GM12874 (cell line): ENCODE measurements around the gene DLG5.

Source experiments
- CTCF ChIP-seq: IDR thresholded peaks from 2 replicates; pipeline ENCODE4 v1.5.1; 2011; ENCODE audit warnings: low read depth, mild to moderate bottlenecking, control low read depth, low read length, moderate library complexity; ENCODE audit not compliant: insufficient read depth

Gene DLG5

GRCh38 chr10:77836299-77836820 is 90.2 kb downstream of the DLG5 start:
- no peak for TF ChIP-seq CTCF

DNA sequence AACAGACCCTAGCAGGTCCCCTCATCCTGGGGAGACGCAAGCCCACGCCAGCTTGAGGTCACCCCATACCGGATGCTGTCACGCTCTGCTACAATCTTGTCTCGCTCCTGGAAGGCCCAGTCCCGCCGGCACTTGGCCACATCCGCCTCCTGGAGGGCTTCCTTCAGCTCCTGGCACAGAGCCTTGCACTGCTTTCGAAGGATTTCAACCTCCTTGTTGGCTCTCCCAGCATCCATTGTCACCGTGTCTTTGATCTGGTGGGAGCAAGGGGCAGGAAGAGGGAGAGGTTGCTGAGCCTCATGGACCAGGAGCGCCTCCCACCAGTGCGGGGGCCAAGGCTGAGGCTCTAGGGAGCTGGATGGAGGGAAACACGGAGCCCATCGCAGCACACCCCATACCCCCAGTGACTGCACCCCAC is 90.9 kb downstream of the DLG5 start:
- TF ChIP-seq CTCF, result no peak

DNA sequence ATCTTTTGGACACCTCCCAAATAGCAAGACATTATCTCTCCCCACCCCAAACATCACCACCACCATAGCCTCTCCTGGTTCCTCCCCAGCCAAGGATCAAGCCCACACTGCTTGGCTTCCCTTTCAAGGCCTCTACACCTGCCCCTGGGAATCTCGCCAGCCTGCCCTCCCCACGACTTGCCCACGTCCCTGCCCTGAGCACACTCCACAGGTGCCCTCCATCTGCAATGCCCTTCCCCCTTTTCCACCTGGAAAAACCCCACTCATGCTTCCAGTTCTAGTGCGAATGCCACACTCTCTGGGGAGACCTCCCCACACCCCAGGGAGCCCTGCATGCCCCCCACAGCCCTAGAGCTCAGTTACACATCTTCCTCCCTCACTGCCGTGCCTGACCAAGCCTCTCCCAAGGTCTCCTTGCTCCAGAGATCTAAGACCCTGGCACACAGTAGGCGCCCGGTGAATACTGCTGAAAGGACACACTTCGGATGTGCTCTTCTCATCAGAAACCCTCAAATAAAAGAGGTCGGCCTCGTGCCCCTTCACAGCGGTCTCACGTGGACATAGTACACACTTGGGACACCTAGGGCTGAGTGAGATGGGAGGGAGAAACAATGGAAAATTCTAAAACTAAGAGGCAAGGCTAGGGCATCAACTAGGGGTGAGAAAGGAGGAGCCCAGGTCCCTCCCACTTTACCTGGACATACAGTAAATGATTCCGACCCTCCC is 91.4 kb downstream of the DLG5 start:
- TF ChIP-seq CTCF, result no peak

DNA sequence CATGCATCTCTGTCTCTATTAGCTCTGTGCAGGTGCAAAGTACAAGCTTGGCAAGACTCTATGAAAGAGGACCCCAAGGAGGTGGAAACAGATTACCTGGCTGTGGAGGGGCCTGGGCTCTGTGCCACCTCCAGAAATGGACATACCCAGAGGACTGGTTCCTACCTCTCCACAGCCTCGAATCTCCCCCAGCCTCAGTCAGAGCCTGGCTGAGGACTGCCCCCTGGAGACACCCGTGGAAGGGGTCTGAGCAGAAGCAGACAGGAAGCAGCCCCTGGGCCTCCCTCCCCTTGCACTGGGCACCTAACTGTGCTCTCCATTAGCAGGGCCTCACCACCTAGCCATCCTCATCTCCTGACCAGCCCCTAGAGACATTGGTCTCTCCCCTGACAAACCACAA is 92.0 kb downstream of the DLG5 start:
- TF ChIP-seq CTCF, result no peak

DNA sequence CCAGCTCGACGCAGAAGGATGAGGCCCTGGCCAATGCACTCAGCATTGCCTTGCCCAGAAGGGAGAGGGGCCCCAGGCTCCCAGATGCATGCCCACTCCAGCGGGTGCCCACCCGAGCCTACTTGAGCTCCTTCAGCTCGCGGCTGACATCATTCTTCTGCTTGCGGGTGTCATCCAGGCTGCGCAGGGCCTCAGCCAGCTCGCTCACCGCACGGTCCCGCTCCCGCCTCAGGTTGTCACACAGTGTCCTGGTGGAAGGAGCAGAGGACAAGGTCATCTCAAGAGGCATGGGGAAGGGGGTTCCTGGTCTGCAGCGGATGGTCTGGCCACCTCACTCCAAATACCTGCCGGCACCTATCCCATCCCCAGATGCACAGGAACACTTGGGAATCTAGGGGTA is 92.8 kb downstream of the DLG5 start:
- TF ChIP-seq CTCF, result no peak

- TF ChIP-seq CTCF, result no peak
Measured at GRCh38 chr10:77833225-77833624, 93.3 kb downstream of the DLG5 start.

DNA sequence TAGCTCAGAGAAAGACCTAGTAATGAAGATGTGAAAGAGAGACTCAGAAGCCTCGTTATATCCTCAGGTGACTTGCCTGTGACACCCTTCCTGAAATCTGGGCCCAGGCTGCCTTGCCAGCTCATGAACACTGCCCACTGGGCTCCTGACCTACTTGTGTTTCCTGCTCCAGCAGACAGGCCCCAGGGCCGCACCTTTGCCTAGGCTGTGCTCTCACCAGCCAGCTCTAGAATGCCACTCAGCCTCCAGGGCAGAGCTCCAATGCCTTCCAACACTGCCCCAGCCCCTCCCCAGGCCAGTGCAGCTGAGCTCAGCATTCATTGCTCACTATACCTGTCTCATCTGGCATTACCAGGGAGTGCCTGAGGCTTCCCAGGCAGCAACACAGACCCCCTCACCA is 94.3 kb downstream of the DLG5 start:
- no peak for TF ChIP-seq CTCF
